Peyer's patch (tissue), 4 donors: ENCODE data around the gene SGPP2. TPM values are rescaled to one million over a fixed set of nuclear protein-coding genes. Genes with fewer than 3 reads are reported as not detected.

ENCODE experiments used
- DNase-seq, 3 donors: peaks; one replicate each; pipeline ENCODE4 v3.0.0-alpha.2; 2017 to 2019
- H3K27ac ChIP-seq, 4 donors: fragments of 200-600 bp; sonication (generic); one replicate each; pipeline ENCODE4 v1.5.1; 2016 to 2019
- H3K27me3 ChIP-seq, 2 donors: fragments of 200-600 bp; sonication (generic); one replicate each; pipeline ENCODE4 v1.5.1; 2019
- H3K36me3 ChIP-seq, 3 donors: fragments of 200-600 bp; sonication (generic); one replicate each; pipeline ENCODE4 v1.5.1; 2016 to 2019
- H3K4me1 ChIP-seq, 4 donors: fragments of 200-600 bp; sonication (generic); one replicate each; pipeline ENCODE4 v1.5.1; 2016 to 2019
- H3K4me3 ChIP-seq, 4 donors: fragments of 200-600 bp; sonication (generic); 1 replicate in 3 of 4; 2 replicates in 1 of 4; pipeline ENCODE4 v1.5.1; 2016 to 2019; ENCODE audit warnings: mild to moderate bottlenecking in 1 of 4
- H3K9me3 ChIP-seq, 4 donors: fragments of 200-600 bp; sonication (generic); one replicate each; pipeline ENCODE4 v1.5.1; 2016 to 2019; ENCODE audit warnings: mild to moderate bottlenecking in 1 of 4
- CTCF ChIP-seq, 6 experiments: fragments of 450-650 bp in 4 of 6; fragments of 200-600 bp in 2 of 6; sonication (generic) in 1 of 6; IDR thresholded peaks; one replicate each; pipeline ENCODE4 v1.5.1; 2017 to 2019; ENCODE audit warnings: antibody characterized with exemption in 6 of 6, mild to moderate bottlenecking in 3 of 6, moderate library complexity in 1 of 6
- POLR2A ChIP-seq, 2 donors: fragments of 450-650 bp; IDR thresholded peaks; one replicate each; pipeline ENCODE4 v1.5.1; 2017; ENCODE audit warnings: antibody characterized with exemption in 2 of 2, mild to moderate bottlenecking in 2 of 2, moderate library complexity in 2 of 2
- total RNA-seq, 4 donors: library from RNA; depleted of rRNA; stranded (reverse); fragments of >200 nt; gene quantifications; one replicate each; pipeline ENCODE4 v1.1.0, GENCODE V29; 2016

Gene SGPP2
- total RNA-seq, 4 donors from 2014 or later = 10.7 to 50.3 (median 46.9) TPM

GRCh38 chr2:222554517-222554916 lies 130.2 kb downstream of the SGPP2 start:
- Histone ChIP-seq H3K4me1 (no peaks in the 10 kb centered on the region), H3K4me3 (no peak overlapping the region), H3K27ac (no peak overlapping the region), H3K9me3 (no peaks in the 10 kb centered on the region), H3K36me3 (no peaks in the 10 kb centered on the region), H3K27me3 (no peaks in the 10 kb centered on the region)
- DNase-seq = no peak
- TF ChIP-seq POLR2A (IDR thresholded peaks at IDR 0.05) = no peak
- TF ChIP-seq CTCF (IDR thresholded peaks at IDR 0.05) = no peak

GRCh38 chr2:222561151-222561550 lies 136.8 kb downstream of the SGPP2 start:
- Histone ChIP-seq H3K9me3 (no peaks in the 10 kb centered on the region), H3K4me1 (no peaks in the 10 kb centered on the region), H3K27ac (no peak overlapping the region), H3K27me3 (no peaks in the 10 kb centered on the region), H3K4me3 (no peak overlapping the region), H3K36me3 (peaks cover 0 to 7% (median 0%) of the 10 kb centered on the region in 3 donors)
- no peak for TF ChIP-seq POLR2A (IDR thresholded peaks at IDR 0.05)
- TF ChIP-seq CTCF (IDR thresholded peaks at IDR 0.05) = no peak
- no peak for DNase-seq

- DNase-seq = peak in 2 of 3 donors; percentile 23 to 66
- TF ChIP-seq CTCF (IDR thresholded peaks at IDR 0.05) (peak in 5 of 6 experiments; percentile 20 to 82 (median 76)), POLR2A (IDR thresholded peaks at IDR 0.05) (no peak)
- Histone ChIP-seq H3K4me1 (no peaks in the 10 kb centered on the region), H3K27ac (no peak overlapping the region), H3K36me3 (peaks cover 0 to 7% (median 0%) of the 10 kb centered on the region in 3 donors), H3K27me3 (no peaks in the 10 kb centered on the region), H3K4me3 (no peak overlapping the region), H3K9me3 (no peaks in the 10 kb centered on the region)
Measured at GRCh38 chr2:222561817-222562645, 137.7 kb downstream of the SGPP2 start.

- DNase-seq = no peak
- TF ChIP-seq POLR2A (IDR thresholded peaks at IDR 0.05) (no peak), CTCF (IDR thresholded peaks at IDR 0.05) (no peak)
- no peaks in the 10 kb centered on the region for H3K27me3 ChIP-seq
- H3K9me3 ChIP-seq = no peaks in the 10 kb centered on the region
- H3K27ac ChIP-seq = no peak overlapping the region
- H3K4me3 ChIP-seq = no peak overlapping the region
- peaks cover 0 to 7% (median 0%) of the 10 kb centered on the region in 3 donors for H3K36me3 ChIP-seq
- no peaks in the 10 kb centered on the region for H3K4me1 ChIP-seq
Measured at GRCh38 chr2:222563106-222563718, 138.9 kb downstream of the SGPP2 start.

GRCh38 chr2:222563936-222564335 lies 139.6 kb downstream of the SGPP2 start:
- Histone ChIP-seq H3K27ac (no peak overlapping the region), H3K4me3 (no peak overlapping the region), H3K9me3 (no peaks in the 10 kb centered on the region), H3K36me3 (peaks cover 0 to 7% (median 0%) of the 10 kb centered on the region in 3 donors), H3K4me1 (no peaks in the 10 kb centered on the region), H3K27me3 (no peaks in the 10 kb centered on the region)
- DNase-seq = no peak
- TF ChIP-seq CTCF (IDR thresholded peaks at IDR 0.05) (no peak), POLR2A (IDR thresholded peaks at IDR 0.05) (no peak)
